ENCODE measurements around the gene TAF1. TPM values are rescaled to one million over a fixed set of nuclear protein-coding genes. Genes with fewer than 3 reads are reported as not detected.
"Not testable (repeated sequence)": the region's sequence is repeated elsewhere in the genome, so short reads cannot be mapped to it uniquely, and the experiment has no call there.

The TAF1 gene
- total RNA-seq, 1 experiment from 2014 or later = 31.2 TPM

DNA sequence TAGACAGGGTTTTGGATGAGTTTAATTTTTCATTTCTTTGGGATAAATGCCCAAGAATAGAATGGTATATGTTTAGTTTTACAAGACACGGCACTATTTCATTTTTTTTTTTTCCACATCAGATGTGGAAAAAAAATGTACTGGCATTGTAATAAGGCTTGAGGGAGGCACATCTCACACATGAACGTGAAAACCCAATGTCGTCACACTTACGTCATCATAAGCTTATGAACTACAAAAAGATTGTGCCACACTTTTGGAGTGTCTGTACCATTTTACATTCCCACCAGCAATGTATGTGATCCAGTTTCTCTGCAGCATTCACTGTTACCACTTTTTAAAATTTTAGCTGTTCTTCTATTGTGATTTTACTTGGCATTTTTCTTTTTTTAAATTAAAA lies 74.2 kb downstream of the TAF1 start:
- no peak overlapping the region for H3K4me3 Mint-ChIP-seq
- no peak overlapping the region for H3K27ac Mint-ChIP-seq
- ChIA-PET CTCF (no interaction called here), POLR2A (no interaction called here)
- TF ChIP-seq GRHL2 (CRISPR knock-in tag; IDR thresholded peaks at IDR 0.05; ENCODE audit: insufficient replicate concordance, severe bottlenecking) (no peak), ZNF281 (CRISPR knock-in tag; IDR thresholded peaks at IDR 0.05) (no peak), NR3C1 (CRISPR knock-in tag; conservative IDR thresholded peaks at IDR 0.05; ENCODE audit: low read depth) (no peak), ZNF423 (CRISPR knock-in tag; IDR thresholded peaks at IDR 0.05) (no peak), ZNF396 (CRISPR knock-in tag; IDR thresholded peaks at IDR 0.05; ENCODE audit: borderline replicate concordance) (no peak), TP53 (CRISPR knock-in tag; IDR thresholded peaks at IDR 0.05) (no peak), FOXP4 (CRISPR knock-in tag; IDR thresholded peaks at IDR 0.05) (no peak), NFE2L1 (CRISPR knock-in tag; IDR thresholded peaks at IDR 0.05) (no peak), JAZF1 (CRISPR knock-in tag; IDR thresholded peaks at IDR 0.05) (no peak)
- TF ChIP-seq, protein P1, sequence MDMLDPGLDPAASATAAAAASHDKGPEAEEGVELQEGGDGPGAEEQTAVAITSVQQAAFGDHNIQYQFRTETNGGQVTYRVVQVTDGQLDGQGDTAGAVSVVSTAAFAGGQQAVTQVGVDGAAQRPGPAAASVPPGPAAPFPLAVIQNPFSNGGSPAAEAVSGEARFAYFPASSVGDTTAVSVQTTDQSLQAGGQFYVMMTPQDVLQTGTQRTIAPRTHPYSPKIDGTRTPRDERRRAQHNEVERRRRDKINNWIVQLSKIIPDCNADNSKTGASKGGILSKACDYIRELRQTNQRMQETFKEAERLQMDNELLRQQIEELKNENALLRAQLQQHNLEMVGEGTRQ (CRISPR knock-in tag; IDR thresholded peaks at IDR 0.05) = no peak
- TF ChIP-seq, protein P2, sequence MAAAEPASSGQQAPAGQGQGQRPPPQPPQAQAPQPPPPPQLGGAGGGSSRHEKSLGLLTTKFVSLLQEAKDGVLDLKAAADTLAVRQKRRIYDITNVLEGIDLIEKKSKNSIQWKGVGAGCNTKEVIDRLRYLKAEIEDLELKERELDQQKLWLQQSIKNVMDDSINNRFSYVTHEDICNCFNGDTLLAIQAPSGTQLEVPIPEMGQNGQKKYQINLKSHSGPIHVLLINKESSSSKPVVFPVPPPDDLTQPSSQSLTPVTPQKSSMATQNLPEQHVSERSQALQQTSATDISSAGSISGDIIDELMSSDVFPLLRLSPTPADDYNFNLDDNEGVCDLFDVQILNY (CRISPR knock-in tag; IDR thresholded peaks at IDR 0.05) = no peak
- H3K36me3 Mint-ChIP-seq = peaks cover 22% of the 10 kb centered on the region
- DNase-seq (ENCODE audit: low spot score) (no peak), ATAC-seq (no peak)
- H3K9me3 Mint-ChIP-seq = no peaks in the 10 kb centered on the region
- H3K4me1 Mint-ChIP-seq = no peaks in the 10 kb centered on the region
- no peaks in the 10 kb centered on the region for H3K27me3 Mint-ChIP-seq (ENCODE audit: low read depth)

- H3K9me3 Mint-ChIP-seq; DNase-seq (ENCODE audit: low spot score); ATAC-seq; CTCF ChIA-PET; H3K27me3 Mint-ChIP-seq (ENCODE audit: low read depth); POLR2A ChIA-PET; H3K4me3 Mint-ChIP-seq; H3K4me1 Mint-ChIP-seq; H3K27ac Mint-ChIP-seq: not testable (repeated sequence)
- H3K36me3 Mint-ChIP-seq = peaks cover 25% of the 10 kb centered on the region
Observed at GRCh38 chrX:71441809-71442208, 75.7 kb downstream of the TAF1 start.

DNA sequence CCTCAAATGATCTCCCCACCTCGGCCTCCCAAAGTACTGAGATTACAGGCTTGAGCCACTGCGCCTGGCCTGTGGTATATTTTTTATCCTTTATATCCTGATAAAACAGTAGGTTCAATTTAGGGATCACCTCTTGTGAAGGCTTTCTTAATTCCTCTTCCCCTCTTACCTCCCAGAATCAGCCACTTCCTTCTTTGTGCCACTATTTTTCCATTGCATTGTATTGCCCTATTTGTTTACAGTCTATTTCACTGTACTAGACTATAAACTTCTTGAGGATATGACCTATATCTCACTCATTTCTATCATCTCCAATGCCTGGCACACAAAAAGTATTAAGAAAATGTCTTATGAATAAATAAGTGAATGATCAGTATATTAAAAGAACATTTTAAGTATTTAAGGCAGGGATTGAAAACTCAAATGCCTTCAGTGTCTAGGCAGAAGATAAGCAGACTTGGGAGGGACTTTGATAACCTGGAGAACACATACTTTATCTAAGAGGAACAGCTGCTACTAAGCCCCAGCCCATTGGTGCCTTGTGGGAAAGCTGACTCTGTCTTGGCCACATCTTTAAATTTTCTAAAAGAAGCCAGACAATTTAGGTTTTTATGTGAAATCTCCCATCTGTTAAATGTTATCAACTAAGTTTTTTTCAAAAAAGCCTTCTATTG lies 84.4 kb downstream of the TAF1 start:
- DNase-seq (ENCODE audit: low spot score) = no peak
- Mint-ChIP-seq H3K36me3 (peaks cover 33% of the 10 kb centered on the region), H3K4me1 (no peaks in the 10 kb centered on the region), H3K4me3 (no peak overlapping the region), H3K27me3 (ENCODE audit: low read depth) (no peaks in the 10 kb centered on the region), H3K9me3 (no peaks in the 10 kb centered on the region), H3K27ac (no peak overlapping the region)
- no peak for ATAC-seq
- CTCF ChIA-PET = no interaction called here
- POLR2A ChIA-PET = no interaction called here
- TF ChIP-seq, protein P3, sequence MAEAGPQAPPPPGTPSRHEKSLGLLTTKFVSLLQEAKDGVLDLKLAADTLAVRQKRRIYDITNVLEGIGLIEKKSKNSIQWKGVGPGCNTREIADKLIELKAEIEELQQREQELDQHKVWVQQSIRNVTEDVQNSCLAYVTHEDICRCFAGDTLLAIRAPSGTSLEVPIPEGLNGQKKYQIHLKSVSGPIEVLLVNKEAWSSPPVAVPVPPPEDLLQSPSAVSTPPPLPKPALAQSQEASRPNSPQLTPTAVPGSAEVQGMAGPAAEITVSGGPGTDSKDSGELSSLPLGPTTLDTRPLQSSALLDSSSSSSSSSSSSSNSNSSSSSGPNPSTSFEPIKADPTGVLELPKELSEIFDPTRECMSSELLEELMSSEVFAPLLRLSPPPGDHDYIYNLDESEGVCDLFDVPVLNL (CRISPR knock-in tag; IDR thresholded peaks at IDR 0.05; ENCODE audit: borderline replicate concordance, low read depth) = no peak
- TF ChIP-seq ESRRA (CRISPR knock-in tag; IDR thresholded peaks at IDR 0.05; ENCODE audit: borderline replicate concordance) (no peak), GABPB1 (CRISPR knock-in tag; IDR thresholded peaks at IDR 0.05) (no peak), JAZF1 (CRISPR knock-in tag; IDR thresholded peaks at IDR 0.05) (no peak), TEAD4 (CRISPR knock-in tag; IDR thresholded peaks at IDR 0.05) (no peak), SMAD3 (CRISPR knock-in tag; IDR thresholded peaks at IDR 0.05; ENCODE audit: borderline replicate concordance) (no peak), MYBL2 (CRISPR knock-in tag; IDR thresholded peaks at IDR 0.05) (no peak)
- TF ChIP-seq, protein P4, sequence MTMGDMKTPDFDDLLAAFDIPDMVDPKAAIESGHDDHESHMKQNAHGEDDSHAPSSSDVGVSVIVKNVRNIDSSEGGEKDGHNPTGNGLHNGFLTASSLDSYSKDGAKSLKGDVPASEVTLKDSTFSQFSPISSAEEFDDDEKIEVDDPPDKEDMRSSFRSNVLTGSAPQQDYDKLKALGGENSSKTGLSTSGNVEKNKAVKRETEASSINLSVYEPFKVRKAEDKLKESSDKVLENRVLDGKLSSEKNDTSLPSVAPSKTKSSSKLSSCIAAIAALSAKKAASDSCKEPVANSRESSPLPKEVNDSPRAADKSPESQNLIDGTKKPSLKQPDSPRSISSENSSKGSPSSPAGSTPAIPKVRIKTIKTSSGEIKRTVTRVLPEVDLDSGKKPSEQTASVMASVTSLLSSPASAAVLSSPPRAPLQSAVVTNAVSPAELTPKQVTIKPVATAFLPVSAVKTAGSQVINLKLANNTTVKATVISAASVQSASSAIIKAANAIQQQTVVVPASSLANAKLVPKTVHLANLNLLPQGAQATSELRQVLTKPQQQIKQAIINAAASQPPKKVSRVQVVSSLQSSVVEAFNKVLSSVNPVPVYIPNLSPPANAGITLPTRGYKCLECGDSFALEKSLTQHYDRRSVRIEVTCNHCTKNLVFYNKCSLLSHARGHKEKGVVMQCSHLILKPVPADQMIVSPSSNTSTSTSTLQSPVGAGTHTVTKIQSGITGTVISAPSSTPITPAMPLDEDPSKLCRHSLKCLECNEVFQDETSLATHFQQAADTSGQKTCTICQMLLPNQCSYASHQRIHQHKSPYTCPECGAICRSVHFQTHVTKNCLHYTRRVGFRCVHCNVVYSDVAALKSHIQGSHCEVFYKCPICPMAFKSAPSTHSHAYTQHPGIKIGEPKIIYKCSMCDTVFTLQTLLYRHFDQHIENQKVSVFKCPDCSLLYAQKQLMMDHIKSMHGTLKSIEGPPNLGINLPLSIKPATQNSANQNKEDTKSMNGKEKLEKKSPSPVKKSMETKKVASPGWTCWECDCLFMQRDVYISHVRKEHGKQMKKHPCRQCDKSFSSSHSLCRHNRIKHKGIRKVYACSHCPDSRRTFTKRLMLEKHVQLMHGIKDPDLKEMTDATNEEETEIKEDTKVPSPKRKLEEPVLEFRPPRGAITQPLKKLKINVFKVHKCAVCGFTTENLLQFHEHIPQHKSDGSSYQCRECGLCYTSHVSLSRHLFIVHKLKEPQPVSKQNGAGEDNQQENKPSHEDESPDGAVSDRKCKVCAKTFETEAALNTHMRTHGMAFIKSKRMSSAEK (CRISPR knock-in tag; IDR thresholded peaks at IDR 0.05; ENCODE audit: borderline replicate concordance) = no peak

Measured in WTC11 (cell line).